SK-N-MC (cell line): ENCODE data around the gene ZC3H7A.

Experiments used
- EZH2 ChIP-seq: fragments of 200-600 bp; sonication (generic); IDR thresholded peaks from one replicate; pipeline ENCODE4 v1.6.1; 2017; ENCODE audit warnings: antibody characterized with exemption
- FOXP2 ChIP-seq: optimal IDR thresholded peaks from 2 replicates; pipeline ENCODE3; 2011; ENCODE audit warnings: mild to moderate bottlenecking, moderate library complexity; ENCODE audit not compliant: insufficient read depth; ENCODE audit errors: extremely low read length, control extremely low read depth
- POLR2AphosphoS5 ChIP-seq: IDR thresholded peaks from 2 replicates; pipeline ENCODE4 v1.6.1; 2012; ENCODE audit warnings: mild to moderate bottlenecking, low read depth, low read length, borderline replicate concordance

GRCh38 chr16:11835309-11835708 lies 38.3 kb upstream of the ZC3H7A start:
- no peak for TF ChIP-seq POLR2AphosphoS5
- no peak for TF ChIP-seq EZH2
- no peak for TF ChIP-seq FOXP2
